ENCODE measurements around the gene PLCXD3.

PLCXD3 gene

GRCh38 chr5:41268894-41269293 is 241.5 kb downstream of the PLCXD3 start:
- TF ChIP-seq ESRRG (CRISPR knock-in tag; IDR thresholded peaks at IDR 0.05) (no peak), ZFP3 (CRISPR knock-in tag; IDR thresholded peaks at IDR 0.05) (no peak), PPARA (CRISPR knock-in tag; IDR thresholded peaks at IDR 0.05; ENCODE audit: borderline replicate concordance) (no peak), ZC3H10 (CRISPR knock-in tag; IDR thresholded peaks at IDR 0.05) (no peak), ZNF565 (CRISPR knock-in tag; conservative IDR thresholded peaks at IDR 0.05; ENCODE audit: low read depth) (no peak), ZFP30 (CRISPR knock-in tag; IDR thresholded peaks at IDR 0.05) (no peak)
- ATAC-seq: no peak

GRCh38 chr5:41266377-41266776 is 244.0 kb downstream of the PLCXD3 start:
- ATAC-seq: no peak
- TF ChIP-seq CSDC2 (CRISPR knock-in tag; IDR thresholded peaks at IDR 0.05): no peak
- no peak for TF ChIP-seq SNAI2 (CRISPR knock-in tag; IDR thresholded peaks at IDR 0.05)
- TF ChIP-seq ZNF8 (CRISPR knock-in tag; IDR thresholded peaks at IDR 0.05): no peak
- TF ChIP-seq BACH2 (CRISPR knock-in tag; IDR thresholded peaks at IDR 0.05; ENCODE audit: borderline replicate concordance): no peak
- no peak for TF ChIP-seq PPARA (CRISPR knock-in tag; IDR thresholded peaks at IDR 0.05; ENCODE audit: borderline replicate concordance)
- no peak for TF ChIP-seq ZNF70 (CRISPR knock-in tag; IDR thresholded peaks at IDR 0.05)
- no peak for TF ChIP-seq CSRNP3 (CRISPR knock-in tag; IDR thresholded peaks at IDR 0.05)
- TF ChIP-seq TSHZ2 (CRISPR knock-in tag; IDR thresholded peaks at IDR 0.05): no peak
- no peak for TF ChIP-seq GLIS3 (CRISPR knock-in tag; IDR thresholded peaks at IDR 0.05)
- no peak for TF ChIP-seq RARB (CRISPR knock-in tag; IDR thresholded peaks at IDR 0.05)
- TF ChIP-seq ESRRG (CRISPR knock-in tag; IDR thresholded peaks at IDR 0.05): no peak
- no peak for TF ChIP-seq CREB5 (CRISPR knock-in tag; IDR thresholded peaks at IDR 0.05; ENCODE audit: low read depth)
- TF ChIP-seq OSR1 (CRISPR knock-in tag; IDR thresholded peaks at IDR 0.05): no peak
- no peak for TF ChIP-seq ZNF565 (CRISPR knock-in tag; conservative IDR thresholded peaks at IDR 0.05; ENCODE audit: low read depth)
- no peak for TF ChIP-seq ZC3H10 (CRISPR knock-in tag; IDR thresholded peaks at IDR 0.05)
- TF ChIP-seq TOX (CRISPR knock-in tag; IDR thresholded peaks at IDR 0.05; ENCODE audit: borderline replicate concordance): no peak
- no peak for TF ChIP-seq ARNTL (CRISPR knock-in tag; IDR thresholded peaks at IDR 0.05; ENCODE audit: borderline replicate concordance, low read depth)
- no peak for TF ChIP-seq PATZ1 (CRISPR knock-in tag; IDR thresholded peaks at IDR 0.05; ENCODE audit: borderline replicate concordance)

GRCh38 chr5:41264019-41264418 is 246.4 kb downstream of the PLCXD3 start:
- peak; percentile 55; the same call in 1 of the 3 replicates for ATAC-seq
- TF ChIP-seq ZFP3 (CRISPR knock-in tag; IDR thresholded peaks at IDR 0.05) (no peak), ZNF8 (CRISPR knock-in tag; IDR thresholded peaks at IDR 0.05) (peak; percentile 65), TCF4 (CRISPR knock-in tag; IDR thresholded peaks at IDR 0.05; ENCODE audit: borderline replicate concordance) (peak; percentile 100), SNAI2 (CRISPR knock-in tag; IDR thresholded peaks at IDR 0.05) (peak; percentile 55), ARNTL (CRISPR knock-in tag; IDR thresholded peaks at IDR 0.05; ENCODE audit: borderline replicate concordance, low read depth) (no peak), OSR1 (CRISPR knock-in tag; IDR thresholded peaks at IDR 0.05) (no peak), ESRRG (CRISPR knock-in tag; IDR thresholded peaks at IDR 0.05) (peak; percentile 93), GLIS3 (CRISPR knock-in tag; IDR thresholded peaks at IDR 0.05) (peak; percentile 91; the same call in 1 of the 2 replicates), TSHZ2 (CRISPR knock-in tag; IDR thresholded peaks at IDR 0.05) (peak; percentile 92), ZFP30 (CRISPR knock-in tag; IDR thresholded peaks at IDR 0.05) (no peak), PATZ1 (CRISPR knock-in tag; IDR thresholded peaks at IDR 0.05; ENCODE audit: borderline replicate concordance) (no peak; the same call in 1 of the 2 replicates), ZNF70 (CRISPR knock-in tag; IDR thresholded peaks at IDR 0.05) (peak; percentile 64; the same call in 1 of the 2 replicates), CREB5 (CRISPR knock-in tag; IDR thresholded peaks at IDR 0.05; ENCODE audit: low read depth) (peak; percentile 88)
